Mucosa of stomach (tissue), 1 donor: Measurements from ENCODE around the gene TMEM163.

Source experiments
- H3K27me3 ChIP-seq: one replicate; pipeline ENCODE4 v1.7.0; 2013; ENCODE audit warnings: mild to moderate bottlenecking, low read length; ENCODE audit not compliant: control insufficient read depth, insufficient read depth
- H3K36me3 ChIP-seq: one replicate; pipeline ENCODE4 v1.7.0; 2013; ENCODE audit warnings: low read length; ENCODE audit not compliant: control insufficient read depth, insufficient read depth
- H3K4me1 ChIP-seq: one replicate; pipeline ENCODE4 v1.7.0; 2013; ENCODE audit warnings: mild to moderate bottlenecking, low read length; ENCODE audit not compliant: control insufficient read depth, insufficient read depth
- H3K4me3 ChIP-seq: one replicate; pipeline ENCODE4 v1.7.0; 2013; ENCODE audit warnings: low read length
- H3K9ac ChIP-seq: one replicate; pipeline ENCODE4 v1.7.0; 2013; ENCODE audit warnings: mild to moderate bottlenecking, low read length, moderate library complexity
- H3K9me3 ChIP-seq: one replicate; pipeline ENCODE4 v1.7.0; 2013; ENCODE audit warnings: mild to moderate bottlenecking, low read length, moderate library complexity; ENCODE audit not compliant: control insufficient read depth
- donor health status: Pancreatic carcinoma.

Gene TMEM163

GRCh38 chr2:134706587-134707329 is 12.0 kb downstream of the TMEM163 start:
- Histone ChIP-seq H3K9ac (no peak overlapping the region), H3K27me3 (no peaks in the 10 kb centered on the region), H3K36me3 (no peaks in the 10 kb centered on the region), H3K9me3 (no peaks in the 10 kb centered on the region), H3K4me1 (peaks cover 17% of the 10 kb centered on the region), H3K4me3 (no peak overlapping the region)

- no peaks in the 10 kb centered on the region for H3K9me3 ChIP-seq
- H3K36me3 ChIP-seq: no peaks in the 10 kb centered on the region
- H3K4me1 ChIP-seq: peaks cover 14% of the 10 kb centered on the region
- no peak overlapping the region for H3K9ac ChIP-seq
- H3K4me3 ChIP-seq: no peak overlapping the region
- no peaks in the 10 kb centered on the region for H3K27me3 ChIP-seq
Observed at GRCh38 chr2:134705861-134706586, 12.8 kb downstream of the TMEM163 start.

DNA sequence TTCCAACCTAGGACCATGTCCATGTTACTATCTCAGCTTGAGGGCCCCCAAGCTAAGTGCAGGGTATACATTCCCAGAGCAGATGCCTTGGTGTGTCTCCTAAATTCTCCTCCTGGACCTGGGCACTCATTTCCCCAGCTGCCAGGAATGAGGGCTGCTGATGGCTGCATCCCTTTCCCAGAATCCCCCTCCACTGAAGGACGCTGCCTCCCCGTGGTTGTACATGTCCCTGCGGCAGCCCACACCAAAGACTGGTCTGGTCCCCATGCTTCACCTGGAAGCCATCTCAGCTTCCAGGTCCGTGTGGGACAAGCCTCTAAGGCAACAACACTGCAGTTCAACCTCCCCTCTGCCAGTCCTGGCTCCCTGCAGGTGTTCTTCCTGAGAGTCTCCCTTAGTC is 14.6 kb downstream of the TMEM163 start:
- Histone ChIP-seq H3K27me3 (no peaks in the 10 kb centered on the region), H3K9ac (no peak overlapping the region), H3K4me3 (no peak overlapping the region), H3K4me1 (peaks cover 14% of the 10 kb centered on the region), H3K9me3 (no peaks in the 10 kb centered on the region), H3K36me3 (no peaks in the 10 kb centered on the region)

- H3K36me3 ChIP-seq: no peaks in the 10 kb centered on the region
- no peak overlapping the region for H3K9ac ChIP-seq
- peaks cover 14% of the 10 kb centered on the region for H3K4me1 ChIP-seq
- no peaks in the 10 kb centered on the region for H3K27me3 ChIP-seq
- no peaks in the 10 kb centered on the region for H3K9me3 ChIP-seq
- no peak overlapping the region for H3K4me3 ChIP-seq
Observed at GRCh38 chr2:134703426-134703825, 15.4 kb downstream of the TMEM163 start.

- no peaks in the 10 kb centered on the region for H3K9me3 ChIP-seq
- H3K9ac ChIP-seq: no peak overlapping the region
- no peaks in the 10 kb centered on the region for H3K4me1 ChIP-seq
- H3K4me3 ChIP-seq: no peak overlapping the region
- H3K27me3 ChIP-seq: no peaks in the 10 kb centered on the region
- no peaks in the 10 kb centered on the region for H3K36me3 ChIP-seq
Observed at GRCh38 chr2:134700730-134701129, 18.1 kb downstream of the TMEM163 start.

DNA sequence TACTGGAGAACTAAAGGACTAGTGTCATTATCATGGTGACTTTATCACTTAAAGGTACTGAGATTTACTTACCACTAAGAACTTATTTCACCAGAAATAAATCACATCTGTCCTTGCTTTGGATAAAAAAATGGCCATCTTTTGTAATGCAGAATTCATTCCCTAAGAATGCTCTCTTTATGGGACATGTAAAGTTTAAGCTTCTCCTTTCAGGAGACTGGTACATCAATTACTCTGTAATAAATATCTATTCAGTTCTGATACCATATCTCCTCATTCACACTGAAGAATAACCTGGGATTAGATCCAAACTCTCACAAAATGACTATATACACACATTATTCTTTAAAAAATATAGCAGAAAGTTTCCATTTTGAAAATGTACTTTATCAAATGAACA is 24.4 kb downstream of the TMEM163 start:
- Histone ChIP-seq H3K9ac (no peak overlapping the region), H3K4me1 (peaks cover 10% of the 10 kb centered on the region), H3K27me3 (no peaks in the 10 kb centered on the region), H3K36me3 (no peaks in the 10 kb centered on the region), H3K4me3 (no peak overlapping the region), H3K9me3 (no peaks in the 10 kb centered on the region)

GRCh38 chr2:134693359-134694330 is 25.2 kb downstream of the TMEM163 start:
- Histone ChIP-seq H3K9ac (no peak overlapping the region), H3K9me3 (no peaks in the 10 kb centered on the region), H3K4me1 (peaks cover 10% of the 10 kb centered on the region), H3K27me3 (no peaks in the 10 kb centered on the region), H3K36me3 (no peaks in the 10 kb centered on the region), H3K4me3 (no peak overlapping the region)

DNA sequence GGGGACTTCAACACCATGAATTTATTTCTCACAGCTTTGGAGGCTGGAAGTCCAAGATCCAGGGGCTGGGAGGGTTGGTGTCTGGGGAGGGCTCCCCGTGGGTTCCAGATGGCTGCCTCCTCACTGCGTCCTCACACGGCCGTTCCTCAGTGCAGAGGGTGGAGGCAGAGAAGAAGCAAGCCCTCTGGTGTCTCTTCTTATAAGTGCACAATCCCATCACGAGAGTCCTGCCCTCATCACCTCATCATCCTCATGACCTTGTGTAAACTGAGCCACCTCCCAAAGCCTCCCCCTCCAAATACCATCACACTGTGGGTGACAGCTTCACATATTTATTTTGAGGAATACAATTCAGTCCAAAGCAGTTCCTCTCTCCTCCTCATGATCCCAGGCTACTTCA is 26.3 kb downstream of the TMEM163 start:
- H3K4me3 ChIP-seq: no peak overlapping the region
- no peak overlapping the region for H3K9ac ChIP-seq
- H3K4me1 ChIP-seq: peaks cover 19% of the 10 kb centered on the region
- no peaks in the 10 kb centered on the region for H3K9me3 ChIP-seq
- no peaks in the 10 kb centered on the region for H3K27me3 ChIP-seq
- no peaks in the 10 kb centered on the region for H3K36me3 ChIP-seq

- Histone ChIP-seq H3K27me3 (no peaks in the 10 kb centered on the region), H3K36me3 (no peaks in the 10 kb centered on the region), H3K4me1 (peaks cover 26% of the 10 kb centered on the region), H3K4me3 (no peak overlapping the region), H3K9ac (peak overlapping the region; percentile 13), H3K9me3 (no peaks in the 10 kb centered on the region)
Observed at GRCh38 chr2:134690629-134691215, 28.1 kb downstream of the TMEM163 start.

DNA sequence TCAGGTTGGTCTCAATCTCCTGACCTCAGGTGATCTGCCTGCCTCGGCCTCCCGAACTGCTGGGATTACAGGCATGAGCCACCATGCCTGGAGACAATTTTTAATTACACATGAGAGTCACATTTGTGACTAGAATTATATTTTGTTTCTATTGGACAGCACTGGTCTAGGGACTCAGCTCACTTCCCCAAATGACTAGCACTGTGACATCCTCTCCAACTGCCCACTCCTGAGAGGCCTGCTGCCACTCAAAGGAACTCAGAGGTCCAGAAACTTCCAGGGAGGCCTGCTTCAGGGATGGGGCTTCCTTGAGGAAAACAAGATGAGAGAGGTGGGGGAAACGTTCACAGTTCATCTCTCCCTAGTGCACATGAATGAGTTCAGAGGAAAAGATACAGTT is 29.5 kb downstream of the TMEM163 start:
- H3K27me3 ChIP-seq: no peaks in the 10 kb centered on the region
- H3K9me3 ChIP-seq: no peaks in the 10 kb centered on the region
- H3K4me3 ChIP-seq: no peak overlapping the region
- no peak overlapping the region for H3K9ac ChIP-seq
- no peaks in the 10 kb centered on the region for H3K36me3 ChIP-seq
- H3K4me1 ChIP-seq: peaks cover 31% of the 10 kb centered on the region

GRCh38 chr2:134685967-134686366 is 32.8 kb downstream of the TMEM163 start:
- no peaks in the 10 kb centered on the region for H3K36me3 ChIP-seq
- H3K27me3 ChIP-seq: no peaks in the 10 kb centered on the region
- no peak overlapping the region for H3K4me3 ChIP-seq
- H3K4me1 ChIP-seq: peaks cover 44% of the 10 kb centered on the region
- no peaks in the 10 kb centered on the region for H3K9me3 ChIP-seq
- H3K9ac ChIP-seq: no peak overlapping the region
